ENCODE results near the gene AMDHD2. TPM values are rescaled to one million over a fixed set of nuclear protein-coding genes. Genes with fewer than 3 reads are reported as not detected.

Gene AMDHD2
- total and polyA plus RNA-seq, 2 of the 8 experiments (the other 6 are each of a cell fraction or from before 2014, with no cell fraction given), result 43.0 to 54.6 TPM

DNA sequence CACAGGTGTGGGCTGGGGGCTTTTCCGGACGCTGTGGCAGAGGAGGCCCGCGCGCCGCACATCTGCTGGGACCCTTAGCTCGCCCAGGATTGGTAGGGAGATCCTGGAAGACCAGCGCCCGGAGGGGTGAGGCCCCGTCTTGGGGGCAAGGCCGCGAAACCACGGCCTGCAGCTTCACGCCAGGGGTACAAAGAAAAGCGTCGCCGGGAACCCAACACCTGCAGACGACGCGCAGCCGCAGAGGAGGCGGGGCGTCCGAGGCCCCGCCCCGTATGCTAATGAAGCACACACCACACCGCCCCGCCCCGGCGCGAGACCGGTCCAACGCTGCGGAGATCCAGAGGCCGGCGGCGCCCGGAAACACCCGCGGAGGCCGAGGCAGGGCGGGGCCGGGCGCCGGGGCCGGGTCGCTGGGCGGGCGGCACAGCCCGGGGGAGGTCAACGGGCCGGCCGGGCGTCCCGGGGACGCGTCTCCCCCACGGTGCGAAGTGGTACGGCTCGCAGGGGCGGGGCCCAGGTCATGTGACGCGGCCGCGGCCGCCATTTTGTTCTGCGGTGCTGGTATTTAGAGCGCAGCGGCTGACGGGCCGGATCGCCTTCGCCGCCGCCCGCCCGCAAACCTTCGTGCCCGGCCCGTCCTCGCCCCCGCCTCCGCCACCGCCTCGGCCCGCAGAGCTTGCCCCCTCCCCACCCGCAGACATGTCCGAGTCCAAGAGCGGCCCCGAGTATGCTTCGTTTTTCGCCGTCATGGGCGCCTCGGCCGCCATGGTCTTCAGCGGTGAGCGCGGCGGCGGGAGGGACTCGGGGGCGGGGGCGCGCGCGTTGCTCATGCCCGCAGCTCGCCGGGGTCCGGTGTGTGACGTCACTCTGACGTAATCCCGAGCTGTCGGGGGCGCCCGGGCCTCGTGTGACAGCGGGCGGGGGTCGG is 6.5 kb upstream of the AMDHD2 start, which contains the start of gene ATP6V0C:
Gene ATP6V0C (plus strand): TSS at position 548 of the 928 bp plus-strand sequence. CDS start 152 bp downstream, at position 700.
- H2BK12ac ChIP-seq (ENCODE audit: low read depth, low read length), result peak within 1 kb of the TSS; percentile 96
- H3K56ac ChIP-seq (replicated peaks; ENCODE audit: insufficient read length, low read depth, low read length), result peak within 1 kb of the TSS; percentile 71
- peak within 1 kb of the TSS; percentile 89 to 97 (median 92) for H3K9ac ChIP-seq (replicated peaks in 1 of 4; ENCODE audit: extremely low read depth in 1 of 4, low read depth in 3 of 4, low read length in 3 of 4)
- H2AFZ ChIP-seq (ENCODE audit: low read length), result no peak within 1 kb of the TSS
- peak within 1 kb of the TSS; percentile 39 for H3K4ac ChIP-seq (replicated peaks; ENCODE audit: insufficient read length, low read depth, low read length)
- H2BK20ac ChIP-seq (ENCODE audit: low read length), result no peak within 1 kb of the TSS
- H4K5ac ChIP-seq (ENCODE audit: insufficient read length, low read depth, low read length), result peak within 1 kb of the TSS; percentile 73
- H3K27ac ChIP-seq (ENCODE audit: low read depth, low read length), result peak within 1 kb of the TSS; percentile 99
- DNase-seq (ENCODE audit: low read depth in 1 of 2, low spot score in 2 of 2), result peak; percentile 80 to 96
- H4K91ac ChIP-seq (replicated peaks; ENCODE audit: insufficient read length, low read length), result peak within 1 kb of the TSS; percentile 79
- peaks cover 17% of the 10 kb centered on the region for H3K79me1 ChIP-seq (ENCODE audit: low read depth, low read length)
- FAIRE-seq, result no peak
- H4K20me1 ChIP-seq (replicated peaks in 1 of 2; ENCODE audit: control insufficient read depth in 1 of 2, insufficient read depth in 2 of 2, low read length in 2 of 2), result peaks cover 23 to 33% of the 10 kb centered on the region in 2 experiments
- H2AK5ac ChIP-seq (ENCODE audit: low read depth, low read length), result no peak within 1 kb of the TSS
- H2BK120ac ChIP-seq (replicated peaks; ENCODE audit: low read depth, low read length), result no peak within 1 kb of the TSS
- CTCF ChIA-PET (ENCODE audit: partially characterized antibody), result interaction anchor here (1.3 to 1.6 kb wide), 2 partner anchors 16 to 28 kb away, joined by 3 to 7 read pairs; no protein-coding TSS in a partner anchor
- H2BK5ac ChIP-seq (ENCODE audit: low read depth, low read length), result peak within 1 kb of the TSS; percentile 78
- H3K23me2 ChIP-seq (ENCODE audit: low read depth, low read length), result peaks cover 8% of the 10 kb centered on the region; the same call in 1 of the 2 replicates
- 1% methylated on average over 41 of the region's 122 CpGs; no CpG with 5 or more reads in 1 of the 2 experiments for WGBS, 2 experiments (ENCODE audit: extremely low coverage in 1 of 2, insufficient coverage in 1 of 2, insufficient read length in 1 of 2, insufficient replicate concordance in 2 of 2, low coverage in 1 of 2, low lambda C conversion rate in 2 of 2, missing lambda C conversion rate in 1 of 2)
- H3K14ac ChIP-seq (ENCODE audit: insufficient read length), result no peak within 1 kb of the TSS
- no peak within 1 kb of the TSS for H3K23ac ChIP-seq (ENCODE audit: insufficient read length)
- H3K4me3 ChIP-seq (ENCODE audit: extremely low read depth in 1 of 4, insufficient read depth in 2 of 4, low read depth in 3 of 4, low read length in 4 of 4), result peak within 1 kb of the TSS; percentile 77 to 99 (median 84)
- peak within 1 kb of the TSS; percentile 85 for H3K18ac ChIP-seq (ENCODE audit: extremely low read depth, low read length)
- peak within 1 kb of the TSS; percentile 98; the same call in 1 of the 2 replicates for H4K8ac ChIP-seq (ENCODE audit: extremely low read depth, insufficient read depth, low read length)
- peaks cover 26 to 47% of the 10 kb centered on the region in 2 experiments for H3K79me2 ChIP-seq (ENCODE audit: control insufficient read depth in 1 of 2, insufficient read depth in 2 of 2, low read length in 2 of 2)
- POLR2A ChIA-PET (ENCODE audit: partially characterized antibody), result interaction anchor here (0.7 to 5.6 kb wide), 15 partner anchors 10 to 333 kb away, joined by 3 to 44 read pairs (median 4); partner anchors contain the start of genes CEMP1, PDPK1, TBC1D24 and TEDC2
- no peaks in the 10 kb centered on the region for H3K9me3 ChIP-seq (ENCODE audit: insufficient read depth in 2 of 2, low read depth in 1 of 2, low read length in 1 of 2)
- peaks cover 0 to 3% (median 0%) of the 10 kb centered on the region in 4 experiments; a peak in 2 of 7 replicates for H3K27me3 ChIP-seq (replicated peaks in 1 of 4; ENCODE audit: control insufficient read depth in 3 of 4, extremely low read depth in 1 of 4, insufficient read depth in 3 of 4, low read length in 3 of 4)
- peak within 1 kb of the TSS; percentile 85 to 90 for H3K4me2 ChIP-seq (ENCODE audit: insufficient read depth in 1 of 2, low read depth in 2 of 2, low read length in 2 of 2)
- H3K4me1 ChIP-seq (replicated peaks in 1 of 4; ENCODE audit: control insufficient read depth in 3 of 4, insufficient read depth in 4 of 4, low read length in 3 of 4), result peaks cover 4 to 37% (median 22%) of the 10 kb centered on the region in 4 experiments
- H3K36me3 ChIP-seq (ENCODE audit: control insufficient read depth in 2 of 4, insufficient read depth in 4 of 4, low read length in 3 of 4), result no peaks in the 10 kb centered on the region
- no peak within 1 kb of the TSS for H2BK15ac ChIP-seq (ENCODE audit: low read length)
- TF ChIP-seq TAF7 (optimal IDR thresholded peaks at IDR 0.05; ENCODE audit: borderline replicate concordance, low read depth, low read length), result peak; percentile 66
- TF ChIP-seq JUN (IDR thresholded peaks at IDR 0.05; ENCODE audit: low read depth, low read length), result no peak
- peak; percentile 87 for TF ChIP-seq JUND (IDR thresholded peaks at IDR 0.05; ENCODE audit: low read length)
- peak in 1 of 2 experiments; percentile 90; a peak in 2 of 3 replicates for TF ChIP-seq EP300 (IDR thresholded peaks at IDR 0.05; ENCODE audit: borderline replicate concordance in 1 of 2, low read depth in 2 of 2, low read length in 2 of 2)
- peak; percentile 84 for TF ChIP-seq TBP (IDR thresholded peaks at IDR 0.05; ENCODE audit: low read depth, low read length)
- TF ChIP-seq, protein P1, sequence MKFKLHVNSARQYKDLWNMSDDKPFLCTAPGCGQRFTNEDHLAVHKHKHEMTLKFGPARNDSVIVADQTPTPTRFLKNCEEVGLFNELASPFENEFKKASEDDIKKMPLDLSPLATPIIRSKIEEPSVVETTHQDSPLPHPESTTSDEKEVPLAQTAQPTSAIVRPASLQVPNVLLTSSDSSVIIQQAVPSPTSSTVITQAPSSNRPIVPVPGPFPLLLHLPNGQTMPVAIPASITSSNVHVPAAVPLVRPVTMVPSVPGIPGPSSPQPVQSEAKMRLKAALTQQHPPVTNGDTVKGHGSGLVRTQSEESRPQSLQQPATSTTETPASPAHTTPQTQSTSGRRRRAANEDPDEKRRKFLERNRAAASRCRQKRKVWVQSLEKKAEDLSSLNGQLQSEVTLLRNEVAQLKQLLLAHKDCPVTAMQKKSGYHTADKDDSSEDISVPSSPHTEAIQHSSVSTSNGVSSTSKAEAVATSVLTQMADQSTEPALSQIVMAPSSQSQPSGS (IDR thresholded peaks at IDR 0.05; ENCODE audit: low read length), result no peak
- TF ChIP-seq, protein P2, sequence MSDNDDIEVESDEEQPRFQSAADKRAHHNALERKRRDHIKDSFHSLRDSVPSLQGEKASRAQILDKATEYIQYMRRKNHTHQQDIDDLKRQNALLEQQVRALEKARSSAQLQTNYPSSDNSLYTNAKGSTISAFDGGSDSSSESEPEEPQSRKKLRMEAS (IDR thresholded peaks at IDR 0.05), result peak; percentile 20; the same call in 1 of the 2 replicates
- TF ChIP-seq SUZ12 (IDR thresholded peaks at IDR 0.05; ENCODE audit: low read length), result no peak

All from H1 (cell line).